Activated T-cell treated with anti-CD3 and anti-CD28 coated beads, Interleukin-2, amount 50 U/mL, for 48 hours (primary cell): Measurements from ENCODE around the gene ATG16L1.

Experiments
- DNase-seq, 2 experiments: peaks; one replicate each; pipeline ENCODE4 v3.0.0-alpha.2; 2020

ATG16L1 gene

DNA sequence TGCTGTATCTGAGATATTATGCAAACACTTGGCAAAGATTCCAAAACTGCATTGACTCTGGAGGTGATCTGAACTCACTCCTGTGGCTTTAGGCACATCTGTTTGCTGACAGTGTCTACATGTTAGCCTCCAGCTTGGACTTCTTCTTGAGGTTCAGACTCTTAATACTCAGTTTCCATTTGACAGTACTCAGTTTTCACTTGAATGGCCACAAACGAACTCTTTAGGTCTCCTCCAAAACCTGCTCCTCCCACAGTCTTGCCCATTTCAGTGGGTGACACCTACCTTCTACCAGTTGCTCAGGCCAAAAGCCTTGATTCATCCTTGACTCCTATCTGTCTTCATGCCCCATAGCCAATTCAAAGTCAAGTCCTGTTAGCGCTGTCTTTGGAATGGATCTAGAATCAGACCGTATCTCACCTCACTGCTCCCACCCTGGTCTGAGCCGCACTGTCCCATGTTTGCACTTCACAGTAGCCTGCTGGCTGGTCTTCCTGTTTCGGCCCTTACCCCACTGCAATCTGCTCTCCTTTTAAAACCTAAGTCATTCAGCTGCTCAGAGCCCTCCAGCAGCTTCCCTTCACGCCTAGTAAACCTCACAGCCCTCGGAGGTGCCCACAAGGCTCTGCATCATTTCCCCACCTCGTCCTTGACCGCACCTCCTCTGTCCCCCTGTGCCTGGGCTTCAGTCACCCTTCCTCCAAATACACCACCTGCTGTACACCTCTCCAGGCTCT, 10.5 kb downstream of the ATG16L1 start:
- DNase-seq = no peak

DNA sequence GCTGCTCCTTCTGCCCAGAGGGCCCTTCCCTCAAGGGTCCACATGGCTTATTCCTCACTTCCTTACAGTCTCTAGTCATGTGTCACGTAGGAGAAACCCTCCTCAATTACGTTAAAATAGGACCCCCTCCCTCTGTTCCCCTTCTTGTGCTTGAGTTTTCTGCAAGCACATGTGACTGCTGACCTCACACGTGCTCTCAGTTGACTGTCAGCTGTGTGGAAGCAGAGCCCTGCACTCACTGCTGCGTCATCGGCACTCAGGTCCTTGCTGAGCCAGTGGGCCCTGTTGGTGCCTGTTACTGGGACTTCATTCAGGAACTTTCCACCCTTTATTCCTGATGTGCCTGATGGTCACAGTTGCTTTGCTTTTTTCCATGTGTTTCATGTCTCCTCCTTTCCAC, 11.1 kb downstream of the ATG16L1 start:
- no peak for DNase-seq

DNA sequence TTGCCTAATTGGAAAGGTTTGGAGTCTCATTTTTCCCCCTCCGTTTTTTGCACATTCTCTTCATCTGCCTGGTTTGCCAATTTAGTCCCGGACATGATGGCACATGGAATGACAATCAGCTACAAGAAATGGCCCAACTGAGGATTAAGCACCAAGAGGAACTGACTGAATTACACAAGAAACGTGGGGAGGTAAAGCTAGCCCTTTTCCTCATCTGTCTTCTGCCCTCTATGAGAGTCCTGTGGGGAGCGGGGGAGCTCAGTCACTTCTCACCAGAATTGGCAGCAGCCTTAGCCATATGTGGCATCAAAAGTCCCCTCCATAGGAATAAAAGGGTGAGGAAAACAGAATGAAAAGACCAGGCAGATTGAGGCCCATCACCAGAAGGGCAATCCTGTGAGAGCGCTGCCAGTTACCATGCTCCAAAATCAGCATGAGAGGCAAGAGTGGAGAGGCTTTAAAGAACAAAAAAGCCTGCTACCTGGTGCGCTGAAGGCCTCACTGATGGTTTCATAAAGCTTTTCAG, 11.6 kb downstream of the ATG16L1 start:
- DNase-seq = no peak

DNA sequence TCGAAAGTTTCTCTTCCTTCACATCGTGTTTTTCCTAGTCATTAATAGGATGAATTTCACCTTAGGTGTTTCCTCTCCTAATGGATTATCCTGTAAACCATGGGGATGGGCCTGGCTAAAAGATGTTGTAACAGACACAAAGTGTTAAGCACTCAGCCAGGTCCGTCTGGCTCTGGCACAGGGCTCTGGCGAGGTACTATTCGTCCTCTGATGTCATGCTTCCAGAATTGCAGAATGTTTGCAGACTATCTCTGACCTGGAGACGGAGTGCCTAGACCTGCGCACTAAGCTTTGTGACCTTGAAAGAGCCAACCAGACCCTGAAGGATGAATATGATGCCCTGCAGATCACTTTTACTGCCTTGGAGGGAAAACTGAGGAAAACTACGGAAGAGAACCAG, 13.2 kb downstream of the ATG16L1 start:
- no peak for DNase-seq

DNA sequence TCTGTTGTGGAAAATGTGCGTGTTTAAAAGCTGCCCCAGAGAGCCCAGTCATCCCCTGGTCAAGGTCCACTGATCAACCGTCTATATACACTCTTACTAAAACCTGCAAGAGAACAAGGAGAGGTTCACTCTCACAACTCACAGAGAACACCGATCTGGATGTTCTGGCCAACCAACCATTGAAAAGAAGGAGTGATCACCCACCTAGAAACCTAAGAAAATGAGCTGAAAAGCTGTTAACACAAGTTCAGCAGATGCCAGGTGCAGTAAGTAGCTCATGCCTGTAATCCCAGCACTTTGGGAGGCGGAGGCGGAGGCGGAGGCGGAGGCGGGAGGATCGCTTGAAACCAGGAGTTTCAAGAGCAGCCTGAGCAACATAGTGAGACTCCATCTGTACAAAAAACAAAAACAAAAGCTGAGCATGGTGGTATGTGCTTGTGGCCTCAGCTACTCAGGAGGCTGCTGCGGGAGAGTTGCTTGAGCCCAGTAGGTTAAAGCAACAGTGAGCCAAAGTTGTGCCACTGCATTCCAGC, 14.5 kb downstream of the ATG16L1 start:
- DNase-seq = no peak

DNA sequence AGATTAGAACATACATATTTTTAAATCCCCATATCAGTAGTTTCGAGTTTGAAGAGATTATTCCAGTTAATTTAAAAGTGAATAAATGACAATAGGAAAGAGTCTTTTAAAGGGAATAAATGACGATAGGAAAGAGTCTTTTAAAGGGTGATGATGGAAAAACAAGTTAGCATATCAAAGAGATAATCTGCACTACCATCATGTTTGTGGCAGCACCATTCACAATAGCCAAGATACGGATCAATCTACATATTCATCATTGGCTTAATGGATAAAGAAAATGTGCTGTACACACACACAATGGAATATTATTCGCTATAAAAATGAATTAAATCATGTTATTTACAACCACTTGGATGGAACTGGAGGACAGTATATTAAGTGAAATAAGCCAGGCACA, 15.0 kb downstream of the ATG16L1 start:
- DNase-seq = no peak

DNA sequence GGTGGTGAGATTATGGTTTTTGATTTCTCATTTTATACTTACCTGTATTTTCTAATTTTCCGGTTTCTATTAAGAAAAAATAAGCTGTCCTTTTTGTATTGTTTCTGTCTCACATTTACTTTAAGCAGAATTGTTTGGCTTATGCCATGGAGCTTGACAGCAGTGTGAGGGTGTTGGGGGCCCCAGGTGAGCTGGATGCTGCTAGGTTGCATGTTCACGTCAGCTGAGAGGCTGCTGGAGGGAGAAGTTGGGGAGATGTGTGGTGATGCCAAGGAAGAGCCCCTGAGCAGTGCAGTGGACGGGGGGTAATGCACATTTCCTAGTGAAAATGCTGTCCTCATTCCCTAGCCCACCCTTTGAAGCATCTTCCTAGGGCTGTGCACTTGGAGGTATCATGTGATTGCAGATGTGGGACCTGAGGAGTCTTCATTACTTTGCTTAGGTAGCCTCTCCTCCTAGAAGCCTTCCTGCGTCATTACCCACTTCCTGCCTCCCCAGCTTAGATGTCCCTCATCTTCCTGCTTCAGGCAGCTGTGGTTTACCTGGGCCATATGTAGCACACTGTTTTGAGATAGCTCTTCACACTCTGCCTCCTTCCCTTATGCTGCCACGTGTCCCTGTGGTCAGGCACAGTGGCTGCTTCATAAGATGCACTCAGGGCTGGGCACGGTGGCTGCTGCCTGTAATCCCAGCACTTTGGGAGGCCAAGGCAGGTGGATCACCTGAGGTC, 16.2 kb downstream of the ATG16L1 start:
- peak; percentile 77 for DNase-seq

DNA sequence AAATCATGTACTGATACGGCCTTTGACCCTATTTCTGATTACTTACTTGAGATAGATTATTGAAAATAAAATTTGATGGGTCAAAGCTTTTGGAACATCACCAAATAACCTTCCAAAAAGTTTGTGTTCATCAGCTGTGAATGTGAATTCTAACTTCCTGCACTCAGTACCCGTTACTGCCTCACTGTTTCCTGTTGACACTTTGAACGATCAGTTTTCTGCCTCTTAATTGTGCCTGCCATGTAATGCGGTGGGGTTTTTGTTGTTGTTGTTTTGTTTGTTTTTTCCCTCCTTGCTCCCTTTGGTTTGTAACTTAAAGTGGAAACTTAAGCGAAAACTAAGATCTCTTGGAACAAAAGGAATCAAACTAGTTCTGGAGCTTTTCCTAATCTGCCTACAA, 18.9 kb downstream of the ATG16L1 start:
- DNase-seq = no peak

DNA sequence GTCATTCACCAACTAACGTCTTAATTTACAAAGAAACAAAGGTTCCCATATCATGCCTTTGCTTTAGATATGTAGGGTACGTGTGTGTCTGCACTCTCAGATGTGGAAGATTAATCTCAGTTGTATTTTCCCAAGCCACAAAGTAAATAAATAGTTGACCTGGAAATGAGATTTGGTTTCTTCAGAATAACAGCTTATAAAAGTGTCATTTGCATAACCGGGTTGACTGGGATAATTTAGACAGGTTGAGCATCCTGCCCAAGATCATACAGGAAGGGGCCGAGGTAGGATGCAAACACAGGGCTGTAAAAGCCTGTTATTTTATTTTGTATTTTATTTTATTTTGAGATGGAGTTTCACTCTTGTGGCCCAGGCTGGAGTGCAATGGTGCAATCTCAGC, 19.5 kb downstream of the ATG16L1 start:
- DNase-seq = no peak

DNA sequence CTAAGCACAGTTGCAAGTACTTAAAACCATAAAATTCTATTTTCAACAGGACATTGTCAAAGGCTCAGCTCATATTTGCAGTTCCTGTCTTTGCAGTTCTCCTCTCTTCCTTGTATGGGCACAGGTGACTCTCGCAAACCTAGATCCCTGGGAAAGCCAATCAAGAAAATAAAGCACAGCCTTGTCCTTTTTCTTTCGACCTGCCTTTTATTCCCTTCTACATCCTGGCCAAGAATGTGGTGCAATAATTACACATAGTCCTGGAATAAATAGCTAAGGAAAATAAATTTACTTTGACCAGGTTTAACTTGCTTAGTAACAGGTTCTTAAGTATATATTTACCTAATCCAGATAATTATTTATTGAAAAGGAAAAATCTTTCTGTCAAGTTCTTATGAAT, 20.2 kb downstream of the ATG16L1 start:
- no peak for DNase-seq

DNA sequence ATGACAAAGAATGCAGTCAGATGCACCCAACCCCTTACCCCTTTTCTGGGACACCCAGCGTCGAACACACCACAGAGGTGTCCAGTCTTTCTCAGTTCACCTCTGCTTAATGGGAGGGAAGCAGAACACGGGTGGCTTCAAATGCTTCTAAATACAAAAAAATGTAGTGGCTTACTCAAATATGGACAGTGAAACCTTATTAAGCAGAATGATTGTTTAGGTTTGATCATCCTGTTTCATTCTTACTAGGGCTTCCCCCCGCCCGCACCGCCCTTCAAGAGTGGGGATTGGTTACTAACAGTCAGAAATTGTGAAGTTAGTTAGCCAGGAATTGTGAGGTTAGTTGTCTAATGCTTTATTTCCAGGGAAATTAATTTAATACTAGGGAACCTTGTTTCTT, 21.6 kb downstream of the ATG16L1 start:
- peak; percentile 57 to 62 for DNase-seq

DNA sequence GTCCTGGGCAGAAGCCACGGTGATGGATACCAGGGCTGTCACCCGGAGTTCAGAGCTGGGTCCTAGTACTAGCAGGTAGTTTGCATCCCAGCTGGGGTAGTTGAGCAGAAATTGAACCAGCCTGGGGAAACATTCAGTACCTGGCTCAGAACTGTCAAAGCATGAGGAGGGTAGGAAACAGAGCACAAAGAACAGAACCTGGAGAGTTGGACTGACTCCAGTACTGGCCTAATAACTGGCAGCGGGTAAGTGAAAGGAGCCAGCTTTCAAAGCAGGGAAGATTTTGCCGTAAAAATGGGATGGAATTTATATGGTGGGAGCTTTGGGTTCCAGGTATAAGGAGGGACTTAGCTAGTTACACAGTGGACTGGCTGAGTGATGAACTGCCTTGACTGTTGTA, 23.8 kb downstream of the ATG16L1 start:
- no peak for DNase-seq

DNA sequence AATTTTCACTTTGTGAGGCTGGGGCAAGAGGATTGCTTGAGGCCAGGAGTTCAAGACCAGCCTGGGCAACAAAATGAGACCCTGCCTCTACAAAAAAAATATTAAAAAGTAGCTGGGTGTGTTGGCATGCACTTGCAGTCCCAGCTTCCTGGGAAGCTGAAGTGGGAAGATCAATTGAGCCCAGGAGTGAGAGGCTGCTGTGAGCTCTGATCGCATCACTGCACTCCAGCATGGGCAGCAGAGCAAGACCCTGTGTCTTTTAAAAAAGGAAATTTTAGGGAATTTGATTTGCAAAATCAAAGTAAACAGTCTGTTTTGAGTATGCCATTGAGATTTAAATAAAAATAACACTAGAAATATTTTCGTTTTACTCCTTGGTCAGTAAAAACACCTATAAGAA, 27.4 kb downstream of the ATG16L1 start:
- no peak for DNase-seq

DNA sequence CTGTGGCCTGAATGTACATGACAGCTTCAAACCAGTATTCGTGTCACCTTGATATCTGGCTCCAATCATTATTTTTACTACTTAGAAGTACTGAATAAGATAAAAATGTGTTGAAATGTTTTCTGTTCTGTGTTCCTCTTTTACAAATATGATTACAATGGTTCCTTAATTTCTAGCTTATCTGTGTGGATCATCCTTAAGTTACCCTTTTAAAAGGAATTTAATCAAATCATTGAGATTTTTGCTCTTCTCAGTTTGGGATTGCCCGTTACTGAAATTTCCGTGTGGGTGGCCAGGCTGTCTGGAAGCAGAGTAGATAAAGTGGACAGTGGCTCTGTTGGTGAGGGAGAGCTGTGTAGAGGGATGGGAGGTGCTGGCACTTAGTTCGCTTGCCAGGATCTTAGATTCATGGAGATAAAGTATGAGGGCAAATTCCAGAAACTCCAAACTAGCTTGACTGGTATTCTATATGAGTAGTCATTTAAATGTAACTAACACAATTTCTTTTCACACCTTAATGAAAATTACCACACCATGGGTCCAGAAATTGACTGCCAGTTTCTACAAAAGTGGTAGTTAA, 28.7 kb downstream of the ATG16L1 start:
- DNase-seq = peak in 1 of 2 experiments; percentile 4

DNA sequence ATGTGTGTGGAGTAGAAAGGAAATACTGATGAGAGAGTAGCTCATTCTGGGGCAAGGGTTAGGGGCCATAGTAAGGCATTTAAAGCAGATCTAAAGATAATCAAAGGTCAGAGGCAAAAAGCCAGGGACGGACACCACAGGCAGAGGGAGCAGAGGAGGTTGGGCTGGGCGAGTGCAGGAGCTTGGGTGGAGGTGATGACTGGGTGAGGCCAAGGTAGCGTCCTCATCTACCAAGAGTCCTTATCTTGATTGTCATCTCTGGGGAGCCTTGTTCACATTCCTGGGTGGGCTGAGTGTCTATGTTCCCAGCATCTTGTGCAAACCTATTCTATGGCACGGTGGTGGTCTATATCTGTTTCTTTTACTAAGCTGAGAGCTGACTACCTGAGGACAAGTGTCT, 30.1 kb downstream of the ATG16L1 start:
- no peak for DNase-seq

DNA sequence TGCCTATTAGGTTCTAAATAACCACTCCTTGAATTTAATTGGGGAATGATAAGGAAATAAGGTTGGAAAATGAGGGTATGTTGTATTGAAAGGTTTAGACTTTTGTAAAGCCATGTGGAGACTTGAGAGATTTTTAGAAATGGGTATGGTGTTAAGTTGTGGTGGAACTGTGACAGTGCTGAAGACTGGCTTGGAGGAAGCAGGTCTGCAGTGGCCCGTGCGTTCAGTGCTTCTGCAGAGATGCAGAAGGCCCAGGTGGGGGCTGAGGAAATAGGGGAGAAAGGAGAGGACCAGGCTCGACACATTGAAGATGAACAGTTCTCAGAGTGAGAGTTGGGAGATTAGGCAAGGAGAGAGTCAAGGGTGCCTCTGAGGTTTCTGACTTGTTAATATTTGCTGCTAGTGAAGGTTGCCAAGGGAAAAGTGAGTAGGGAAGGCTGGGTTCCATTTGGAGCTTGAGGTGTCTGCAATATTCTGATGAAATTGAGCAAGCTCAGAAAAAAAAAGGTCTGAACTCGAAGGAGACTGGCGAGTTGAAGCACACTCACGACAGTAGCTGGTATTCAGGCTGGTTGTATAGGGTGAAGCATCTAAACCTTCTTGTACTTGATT, 30.6 kb downstream of the ATG16L1 start:
- DNase-seq = no peak

DNA sequence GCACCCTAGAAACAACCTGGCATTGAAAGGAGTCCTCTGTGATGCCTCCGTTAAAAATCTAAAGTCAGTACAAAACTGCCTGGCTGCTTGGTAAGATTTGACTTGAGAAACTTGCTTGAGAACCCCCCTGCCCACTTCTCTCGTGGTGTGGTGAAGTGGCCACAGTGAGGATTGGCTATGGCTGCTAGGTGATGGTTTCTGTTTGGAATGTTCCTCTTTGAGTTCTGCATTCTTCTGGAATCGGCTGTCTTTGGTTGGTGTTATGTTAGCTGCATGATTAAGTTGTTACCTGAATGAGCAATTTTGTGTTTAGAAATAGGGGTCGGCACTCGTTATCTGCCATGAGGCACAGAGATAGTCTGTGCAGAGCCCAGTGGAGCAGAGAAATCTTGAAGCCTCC, 34.4 kb downstream of the ATG16L1 start:
- DNase-seq = no peak

DNA sequence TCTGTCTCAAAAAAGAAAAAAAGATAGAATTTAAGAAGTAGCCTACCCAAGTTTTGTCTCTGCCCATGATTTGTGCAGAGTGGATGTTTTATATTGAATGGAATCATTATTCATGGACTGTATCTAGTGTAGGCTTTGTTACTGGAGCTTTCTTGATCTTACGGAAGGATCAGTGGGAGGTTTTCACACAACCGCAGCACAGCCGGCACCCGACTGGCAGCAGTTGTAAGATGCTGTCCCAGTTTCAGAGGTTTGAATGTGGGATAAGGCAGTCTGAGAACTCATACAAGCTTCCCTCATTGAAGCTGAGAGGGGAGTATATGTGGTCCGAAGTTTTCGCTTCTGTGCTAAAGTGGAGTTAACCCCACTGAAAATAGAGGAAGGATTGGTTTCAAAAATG, 36.4 kb downstream of the ATG16L1 start:
- DNase-seq = no peak

DNA sequence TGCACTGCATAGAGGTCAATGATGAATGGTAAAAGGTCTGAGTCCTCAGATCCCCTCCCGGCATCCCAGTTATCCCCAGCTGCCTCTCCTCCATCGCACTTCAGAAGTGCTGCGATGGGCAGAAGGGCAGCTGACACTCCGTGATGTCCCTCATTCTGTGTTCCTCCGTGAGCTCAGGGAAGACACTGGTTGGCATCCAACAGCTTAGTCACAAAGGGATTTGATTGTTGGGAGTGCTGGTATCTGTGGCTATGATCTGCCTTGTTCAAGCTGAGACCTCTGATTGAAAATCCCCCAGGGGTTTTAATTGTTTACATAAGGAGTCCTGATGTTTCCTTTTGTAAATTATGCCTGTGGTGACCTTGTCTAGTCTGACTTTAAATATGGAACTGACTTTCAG, 37.2 kb downstream of the ATG16L1 start:
- DNase-seq = no peak

DNA sequence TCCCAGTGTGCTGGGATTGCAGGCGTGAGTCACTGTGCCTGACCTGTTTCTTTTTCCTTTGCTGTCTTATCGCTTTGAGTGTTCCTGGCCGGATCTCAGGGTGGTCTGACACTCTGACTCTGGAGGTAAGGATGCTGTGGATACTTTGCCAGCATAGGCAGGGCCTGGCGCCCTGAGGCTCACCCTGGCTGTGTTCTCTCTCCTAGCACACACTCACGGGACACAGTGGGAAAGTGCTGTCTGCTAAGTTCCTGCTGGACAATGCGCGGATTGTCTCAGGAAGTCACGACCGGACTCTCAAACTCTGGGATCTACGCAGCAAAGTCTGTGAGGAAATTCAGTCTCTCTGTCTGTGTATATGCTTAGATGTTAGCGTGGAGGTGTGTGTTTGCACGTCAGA, 38.2 kb downstream of the ATG16L1 start:
- no peak for DNase-seq

DNA sequence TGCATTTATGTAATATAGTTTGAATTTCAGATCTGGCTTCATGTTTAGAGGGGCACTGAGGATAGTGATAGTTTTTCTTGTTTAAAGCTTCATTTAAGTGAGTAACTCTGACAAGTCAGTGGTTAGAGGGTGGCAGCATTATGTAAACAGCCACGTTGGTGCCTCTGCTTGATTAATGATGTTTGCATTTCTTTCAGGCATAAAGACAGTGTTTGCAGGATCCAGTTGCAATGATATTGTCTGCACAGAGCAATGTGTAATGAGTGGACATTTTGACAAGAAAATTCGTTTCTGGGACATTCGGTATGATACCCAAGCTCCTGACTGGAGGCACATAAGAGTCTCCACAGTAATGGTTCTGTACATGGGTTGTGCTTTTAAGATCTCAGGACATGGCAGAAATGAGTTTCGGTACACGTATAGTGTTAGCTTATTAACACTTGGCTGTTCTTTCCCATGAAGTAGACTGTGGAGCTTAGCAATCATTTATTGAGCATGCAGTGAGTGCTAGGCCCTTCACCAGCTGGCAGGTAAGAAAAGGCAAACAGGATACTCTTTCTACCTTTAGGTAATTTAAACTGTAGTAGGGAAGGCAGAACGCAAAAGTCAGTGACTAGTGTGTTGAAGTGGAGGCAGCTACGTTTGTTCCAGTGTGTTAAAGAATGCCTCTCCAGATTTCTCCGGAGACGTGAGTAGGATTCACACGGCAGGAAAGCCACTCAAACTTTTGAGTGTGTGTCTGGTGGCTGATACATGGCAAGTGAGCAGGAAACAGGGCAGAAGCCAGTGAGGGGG, 38.8 kb downstream of the ATG16L1 start:
- no peak for DNase-seq

DNA sequence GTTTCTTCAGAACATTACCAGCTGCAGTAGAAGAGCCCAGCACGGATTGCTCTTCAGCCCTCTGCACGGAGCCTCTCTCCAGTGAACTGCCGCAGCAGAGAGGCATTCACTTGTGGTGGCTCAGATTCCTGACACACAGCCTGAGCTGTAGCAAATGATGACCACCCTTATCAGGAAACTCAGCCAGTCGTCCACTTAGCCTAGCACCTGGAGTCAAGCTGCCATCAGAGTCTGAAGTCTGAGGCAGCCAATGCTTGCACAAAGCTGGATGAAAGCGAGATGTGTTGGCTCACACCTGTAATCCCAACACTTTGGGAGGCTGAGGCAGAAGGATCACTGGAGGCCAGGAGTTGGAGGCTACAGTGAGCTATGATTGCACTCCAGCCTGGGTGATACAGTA, 44.4 kb downstream of the ATG16L1 start:
- no peak for DNase-seq

DNA sequence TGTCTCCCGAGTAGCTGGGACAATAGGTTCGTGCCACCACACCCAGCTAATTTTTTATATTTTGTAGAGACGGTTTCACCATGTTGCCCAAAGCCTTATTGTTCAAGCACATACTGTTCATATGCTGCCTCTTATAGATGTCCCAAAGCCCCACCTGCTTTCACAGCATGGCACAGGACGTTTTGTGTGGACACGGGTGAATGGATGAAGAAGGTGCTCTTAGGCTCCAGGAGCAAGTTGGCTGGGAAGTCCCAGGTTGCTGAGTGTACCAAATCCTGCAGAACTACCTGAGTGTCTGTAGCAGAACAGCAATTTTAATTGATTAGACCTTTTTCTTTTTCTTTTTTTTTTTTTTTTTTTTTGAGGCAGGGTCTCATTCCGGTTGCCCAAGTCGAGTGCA, 45.6 kb downstream of the ATG16L1 start:
- DNase-seq = no peak
